Fibroblast of lung (primary cell): ENCODE measurements around the gene STXBP5.

ENCODE experiments used
- EZH2 ChIP-seq: IDR thresholded peaks from 2 replicates; pipeline ENCODE4 v1.5.1; 2012; ENCODE audit warnings: low read length, control low read depth, mild to moderate bottlenecking; ENCODE audit errors: missing control alignments
- TF ChIP-seq, protein P1 (sequence below), 2 donors: IDR thresholded peaks in 1 of 2; conservative IDR thresholded peaks in 1 of 2; 1 replicate in 1 of 2; 2 replicates in 1 of 2; pipeline ENCODE4 v1.5.1; 2011 to 2012; ENCODE audit warnings: low read length in 2 of 2, control low read depth in 1 of 2, inconsistent platforms in 1 of 2, low read depth in 1 of 2, mild to moderate bottlenecking in 1 of 2

DNA sequence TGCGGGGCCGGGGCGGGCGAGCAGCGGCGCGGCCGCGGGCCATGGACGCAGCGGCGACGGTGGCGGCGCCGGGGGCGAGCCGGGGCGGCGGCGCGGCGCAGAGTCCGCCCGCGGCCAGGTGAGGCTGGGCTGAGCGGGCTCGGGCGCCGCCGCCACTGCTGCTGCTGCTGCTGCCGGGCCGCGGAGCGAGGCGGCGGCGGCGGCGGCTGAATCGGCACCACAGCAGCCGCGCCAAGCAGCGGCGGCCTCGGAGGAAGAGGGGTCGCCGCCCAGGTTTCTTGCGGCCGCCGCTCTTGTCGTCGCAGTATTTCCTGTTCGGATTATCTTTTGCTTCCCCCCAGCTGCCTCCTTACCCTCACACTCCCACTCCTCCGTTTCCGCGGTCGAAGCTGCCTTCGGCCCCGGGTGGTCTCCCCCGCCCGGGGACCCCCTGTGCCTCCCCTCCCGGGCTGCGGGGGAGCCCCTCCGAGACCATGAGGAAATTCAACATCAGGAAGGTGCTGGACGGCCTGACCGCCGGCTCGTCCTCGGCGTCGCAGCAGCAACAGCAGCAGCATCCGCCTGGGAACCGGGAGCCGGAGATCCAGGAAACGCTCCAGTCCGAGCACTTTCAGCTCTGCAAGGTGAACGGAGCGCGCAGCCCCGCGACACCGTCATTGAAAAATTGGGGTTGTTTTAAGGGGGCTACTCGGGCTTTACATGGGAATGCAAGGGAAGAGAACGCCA lies at the start of gene STXBP5:
- TF ChIP-seq, protein P1, sequence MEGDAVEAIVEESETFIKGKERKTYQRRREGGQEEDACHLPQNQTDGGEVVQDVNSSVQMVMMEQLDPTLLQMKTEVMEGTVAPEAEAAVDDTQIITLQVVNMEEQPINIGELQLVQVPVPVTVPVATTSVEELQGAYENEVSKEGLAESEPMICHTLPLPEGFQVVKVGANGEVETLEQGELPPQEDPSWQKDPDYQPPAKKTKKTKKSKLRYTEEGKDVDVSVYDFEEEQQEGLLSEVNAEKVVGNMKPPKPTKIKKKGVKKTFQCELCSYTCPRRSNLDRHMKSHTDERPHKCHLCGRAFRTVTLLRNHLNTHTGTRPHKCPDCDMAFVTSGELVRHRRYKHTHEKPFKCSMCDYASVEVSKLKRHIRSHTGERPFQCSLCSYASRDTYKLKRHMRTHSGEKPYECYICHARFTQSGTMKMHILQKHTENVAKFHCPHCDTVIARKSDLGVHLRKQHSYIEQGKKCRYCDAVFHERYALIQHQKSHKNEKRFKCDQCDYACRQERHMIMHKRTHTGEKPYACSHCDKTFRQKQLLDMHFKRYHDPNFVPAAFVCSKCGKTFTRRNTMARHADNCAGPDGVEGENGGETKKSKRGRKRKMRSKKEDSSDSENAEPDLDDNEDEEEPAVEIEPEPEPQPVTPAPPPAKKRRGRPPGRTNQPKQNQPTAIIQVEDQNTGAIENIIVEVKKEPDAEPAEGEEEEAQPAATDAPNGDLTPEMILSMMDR (conservative IDR thresholded peaks at IDR 0.05 in 1 of 2, IDR thresholded peaks at IDR 0.05 in 1 of 2; ENCODE audit: low read depth in 1 of 2, low read length in 2 of 2) = no peak
- TF ChIP-seq EZH2 = no peak
